ENCODE measurements around the gene PEF1. TPM values are rescaled to one million over a fixed set of nuclear protein-coding genes. Genes with fewer than 3 reads are reported as not detected.

The PEF1 gene
- total and polyA plus RNA-seq, 2 donors, result 39.2 to 90.4 TPM

- WGBS, result 11% methylated on average over 56 of the region's 56 CpGs
- Histone ChIP-seq H3K4me1 (ENCODE audit: insufficient read depth) (no peaks in the 10 kb centered on the region), H3K27ac (ENCODE audit: low read depth) (no peak overlapping the region), H3K36me3 (ENCODE audit: insufficient read depth) (no peaks in the 10 kb centered on the region), H3K4me3 (ENCODE audit: low read depth, low read length) (peak overlapping the region; percentile 35)
- DNase-seq (ENCODE audit: extremely low spot score), result no peak
Observed at GRCh38 chr1:31617916-31618746, 26.5 kb downstream of the PEF1 start.

- Histone ChIP-seq H3K36me3 (ENCODE audit: insufficient read depth) (no peaks in the 10 kb centered on the region), H3K4me1 (ENCODE audit: insufficient read depth) (no peaks in the 10 kb centered on the region), H3K27ac (ENCODE audit: low read depth) (no peak within 1 kb of the TSS), H3K4me3 (ENCODE audit: low read depth, low read length) (peak within 1 kb of the TSS; percentile 35)
- 7% methylated on average over 48 of the region's 48 CpGs for WGBS
- no peak for DNase-seq (ENCODE audit: extremely low spot score)
Observed at GRCh38 chr1:31617218-31617915, 27.3 kb downstream of the PEF1 start, which contains the start of gene HCRTR1. Gene HCRTR1 (plus strand): TSS chr1:31617689. CDS start chr1:31619193, 1,504 bp downstream.

- no peaks in the 10 kb centered on the region for H3K4me1 ChIP-seq (ENCODE audit: insufficient read depth)
- no peak overlapping the region for H3K27ac ChIP-seq (ENCODE audit: low read depth)
- DNase-seq (ENCODE audit: extremely low spot score), result no peak
- no peaks in the 10 kb centered on the region for H3K36me3 ChIP-seq (ENCODE audit: insufficient read depth)
- 87% methylated on average over 2 of the region's 2 CpGs for WGBS
- H3K4me3 ChIP-seq (ENCODE audit: low read depth, low read length), result no peak overlapping the region
Observed at GRCh38 chr1:31615939-31616338, 28.7 kb downstream of the PEF1 start.

GRCh38 chr1:31615414-31615813, 29.3 kb downstream of the PEF1 start:
- H3K36me3 ChIP-seq (ENCODE audit: insufficient read depth), result no peaks in the 10 kb centered on the region
- no peak for DNase-seq (ENCODE audit: extremely low spot score)
- no peaks in the 10 kb centered on the region for H3K4me1 ChIP-seq (ENCODE audit: insufficient read depth)
- no peak overlapping the region for H3K27ac ChIP-seq (ENCODE audit: low read depth)
- 89% methylated on average over 6 of the region's 6 CpGs for WGBS
- no peak overlapping the region for H3K4me3 ChIP-seq (ENCODE audit: low read depth, low read length)

- WGBS, result 80% methylated on average over 8 of the region's 8 CpGs
- DNase-seq (ENCODE audit: extremely low spot score), result no peak
- Histone ChIP-seq H3K4me1 (ENCODE audit: insufficient read depth) (no peaks in the 10 kb centered on the region), H3K4me3 (ENCODE audit: low read depth, low read length) (no peak overlapping the region), H3K36me3 (ENCODE audit: insufficient read depth) (no peaks in the 10 kb centered on the region), H3K27ac (ENCODE audit: low read depth) (no peak overlapping the region)
Observed at GRCh38 chr1:31614414-31615005, 30.2 kb downstream of the PEF1 start.

- no peak for DNase-seq (ENCODE audit: extremely low spot score)
- H3K27ac ChIP-seq (ENCODE audit: low read depth), result no peak overlapping the region
- 12% methylated on average over 1 of the region's 1 CpG for WGBS
- H3K4me3 ChIP-seq (ENCODE audit: low read depth, low read length), result no peak overlapping the region
- no peaks in the 10 kb centered on the region for H3K36me3 ChIP-seq (ENCODE audit: insufficient read depth)
- no peaks in the 10 kb centered on the region for H3K4me1 ChIP-seq (ENCODE audit: insufficient read depth)
Observed at GRCh38 chr1:31609514-31610118, 35.1 kb downstream of the PEF1 start.

- 89% methylated on average over 5 of the region's 5 CpGs for WGBS
- Histone ChIP-seq H3K4me3 (ENCODE audit: low read depth, low read length) (no peak overlapping the region), H3K4me1 (ENCODE audit: insufficient read depth) (no peaks in the 10 kb centered on the region), H3K27ac (ENCODE audit: low read depth) (no peak overlapping the region), H3K36me3 (ENCODE audit: insufficient read depth) (no peaks in the 10 kb centered on the region)
- no peak for DNase-seq (ENCODE audit: extremely low spot score)
Observed at GRCh38 chr1:31607360-31607759, 37.3 kb downstream of the PEF1 start.

- WGBS, result 91% methylated on average over 4 of the region's 4 CpGs
- no peak for DNase-seq (ENCODE audit: extremely low spot score)
- Histone ChIP-seq H3K27ac (ENCODE audit: low read depth) (no peak overlapping the region), H3K4me1 (ENCODE audit: insufficient read depth) (no peaks in the 10 kb centered on the region), H3K4me3 (ENCODE audit: low read depth, low read length) (no peak overlapping the region), H3K36me3 (ENCODE audit: insufficient read depth) (no peaks in the 10 kb centered on the region)
Observed at GRCh38 chr1:31605908-31606427, 38.7 kb downstream of the PEF1 start.

GRCh38 chr1:31602081-31602480, 42.6 kb downstream of the PEF1 start:
- Histone ChIP-seq H3K36me3 (ENCODE audit: insufficient read depth) (no peaks in the 10 kb centered on the region), H3K4me3 (ENCODE audit: low read depth, low read length) (no peak overlapping the region), H3K27ac (ENCODE audit: low read depth) (no peak overlapping the region), H3K4me1 (ENCODE audit: insufficient read depth) (no peaks in the 10 kb centered on the region)
- DNase-seq (ENCODE audit: extremely low spot score), result no peak
- 92% methylated on average over 2 of the region's 2 CpGs for WGBS

- H3K4me3 ChIP-seq (ENCODE audit: low read depth, low read length), result no peak overlapping the region
- 76% methylated on average over 2 of the region's 2 CpGs for WGBS
- no peak overlapping the region for H3K27ac ChIP-seq (ENCODE audit: low read depth)
Observed at GRCh38 chr1:31600641-31601040, 44.0 kb downstream of the PEF1 start.

GRCh38 chr1:31598980-31599379, 45.7 kb downstream of the PEF1 start:
- H3K27ac ChIP-seq (ENCODE audit: low read depth), result no peak overlapping the region
- 93% methylated on average over 7 of the region's 7 CpGs for WGBS
- H3K36me3 ChIP-seq (ENCODE audit: insufficient read depth), result no peaks in the 10 kb centered on the region
- DNase-seq (ENCODE audit: extremely low spot score), result no peak
- H3K4me1 ChIP-seq (ENCODE audit: insufficient read depth), result no peaks in the 10 kb centered on the region
- no peak overlapping the region for H3K4me3 ChIP-seq (ENCODE audit: low read depth, low read length)

More at GRCh38 chr1:31600641-31601040, 44.0 kb downstream of the PEF1 start:
- no peak for DNase-seq (ENCODE audit: extremely low spot score)
- Histone ChIP-seq H3K4me1 (ENCODE audit: insufficient read depth) (no peaks in the 10 kb centered on the region), H3K36me3 (ENCODE audit: insufficient read depth) (no peaks in the 10 kb centered on the region)

GRCh38 chr1:31596737-31597097, 48.0 kb downstream of the PEF1 start:
- H3K36me3 ChIP-seq (ENCODE audit: insufficient read depth), result no peaks in the 10 kb centered on the region
- H3K4me1 ChIP-seq (ENCODE audit: insufficient read depth), result no peaks in the 10 kb centered on the region
- WGBS, result 31% methylated on average over 6 of the region's 6 CpGs
- no peak overlapping the region for H3K27ac ChIP-seq (ENCODE audit: low read depth)
- H3K4me3 ChIP-seq (ENCODE audit: low read depth, low read length), result no peak overlapping the region
- DNase-seq (ENCODE audit: extremely low spot score), result no peak

All from urinary bladder (tissue), 4 donors.